OCI-LY1 (cell line): ENCODE measurements around the gene ACVR1B.

Experiments used
- H2AFZ ChIP-seq: fragments of 200-600 bp; sonication (generic), shearing (Covaris generic); 2 replicates; pipeline ENCODE4 v1.6.0; 2014; ENCODE audit warnings: antibody characterized with exemption, mild to moderate bottlenecking, low read length
- H3F3A ChIP-seq: fragments of 200-600 bp; sonication (generic), shearing (Covaris generic); 2 replicates; pipeline ENCODE4 v1.6.0; 2014; ENCODE audit warnings: mild to moderate bottlenecking, antibody characterized with exemption, low read length, moderate library complexity; ENCODE audit not compliant: insufficient read depth
- H3K27ac ChIP-seq: fragments of 200-600 bp; sonication (generic); 2 replicates; pipeline ENCODE4 v1.5.1; 2014; ENCODE audit warnings: low read length, mixed run types, mild to moderate bottlenecking, low read depth; ENCODE audit not compliant: poor library complexity, severe bottlenecking
- H3K27me3 ChIP-seq: fragments of 200-600 bp; sonication (generic); 2 replicates; pipeline ENCODE4 v1.6.0; 2014; ENCODE audit warnings: antibody characterized with exemption, mild to moderate bottlenecking, low read length, moderate library complexity; ENCODE audit not compliant: insufficient read depth
- H3K36me3 ChIP-seq: fragments of 200-600 bp; sonication (generic); 2 replicates; pipeline ENCODE4 v1.6.1; 2014; ENCODE audit warnings: mild to moderate bottlenecking, antibody characterized with exemption, low read length, moderate library complexity, mixed read lengths; ENCODE audit not compliant: insufficient read depth
- H3K4me1 ChIP-seq: fragments of 200-600 bp; sonication (generic); 2 replicates; pipeline ENCODE4 v1.5.1; 2014; ENCODE audit warnings: mild to moderate bottlenecking, low read length, moderate library complexity; ENCODE audit not compliant: insufficient read depth, severe bottlenecking
- H3K4me2 ChIP-seq: fragments of 200-600 bp; sonication (generic), shearing (Covaris generic); 2 replicates; pipeline ENCODE4 v1.6.1; 2014; ENCODE audit warnings: low read length
- H3K4me3 ChIP-seq: fragments of 200-600 bp; sonication (generic); 2 replicates; pipeline ENCODE4 v1.5.1; 2014; ENCODE audit warnings: low read length, low read depth, mild to moderate bottlenecking, mixed read lengths; ENCODE audit not compliant: poor library complexity, severe bottlenecking
- H3K79me2 ChIP-seq: fragments of 200-600 bp; shearing (Covaris generic); 2 replicates; pipeline ENCODE4 v1.6.1; 2016; ENCODE audit warnings: mixed run types, low read length, mixed read lengths; ENCODE audit not compliant: insufficient read depth
- H3K9ac ChIP-seq: fragments of 200-600 bp; sonication (generic), shearing (Covaris generic); 2 replicates; pipeline ENCODE4 v1.6.1; 2014; ENCODE audit warnings: mild to moderate bottlenecking, low read length, mixed read lengths
- H3K9me2 ChIP-seq: fragments of 200-600 bp; sonication (generic), shearing (Covaris generic); 2 replicates; pipeline ENCODE4 v1.6.1; 2014; ENCODE audit warnings: low read depth, mild to moderate bottlenecking, low read length, mixed read lengths
- H3K9me3 ChIP-seq: fragments of 200-600 bp; shearing (Covaris generic); 2 replicates; pipeline ENCODE4 v1.6.1; 2014; ENCODE audit warnings: low read length, mixed read lengths
- H4K20me1 ChIP-seq: fragments of 200-600 bp; sonication (generic), shearing (Covaris generic); 2 replicates; pipeline ENCODE4 v1.6.0; 2016; ENCODE audit warnings: mild to moderate bottlenecking, low read length; ENCODE audit not compliant: insufficient read depth
- EZH2 ChIP-seq: fragments of 200-600 bp; sonication (generic), shearing (Covaris generic); IDR thresholded peaks from 2 replicates; pipeline ENCODE4 v1.8.0; 2017; ENCODE audit warnings: borderline replicate concordance, mixed run types, mild to moderate bottlenecking, antibody characterized with exemption, low read length, moderate library complexity, mixed read lengths
- TF ChIP-seq, protein P1 (sequence below): fragments of 200-600 bp; sonication (generic), shearing (Covaris generic); IDR thresholded peaks from 2 replicates; pipeline ENCODE4 v1.5.1; 2017; ENCODE audit warnings: mild to moderate bottlenecking, antibody characterized with exemption, low read length, moderate library complexity, mixed read lengths

Gene ACVR1B

GRCh38 chr12:51984657-51985056 lies 33.2 kb downstream of the ACVR1B start:
- H3F3A ChIP-seq = no peaks in the 10 kb centered on the region
- no peaks in the 10 kb centered on the region for H3K27me3 ChIP-seq
- H3K9me2 ChIP-seq = no peaks in the 10 kb centered on the region
- H3K4me1 ChIP-seq = peaks cover 4% of the 10 kb centered on the region
- H3K27ac ChIP-seq = no peak overlapping the region
- TF ChIP-seq, protein P1, sequence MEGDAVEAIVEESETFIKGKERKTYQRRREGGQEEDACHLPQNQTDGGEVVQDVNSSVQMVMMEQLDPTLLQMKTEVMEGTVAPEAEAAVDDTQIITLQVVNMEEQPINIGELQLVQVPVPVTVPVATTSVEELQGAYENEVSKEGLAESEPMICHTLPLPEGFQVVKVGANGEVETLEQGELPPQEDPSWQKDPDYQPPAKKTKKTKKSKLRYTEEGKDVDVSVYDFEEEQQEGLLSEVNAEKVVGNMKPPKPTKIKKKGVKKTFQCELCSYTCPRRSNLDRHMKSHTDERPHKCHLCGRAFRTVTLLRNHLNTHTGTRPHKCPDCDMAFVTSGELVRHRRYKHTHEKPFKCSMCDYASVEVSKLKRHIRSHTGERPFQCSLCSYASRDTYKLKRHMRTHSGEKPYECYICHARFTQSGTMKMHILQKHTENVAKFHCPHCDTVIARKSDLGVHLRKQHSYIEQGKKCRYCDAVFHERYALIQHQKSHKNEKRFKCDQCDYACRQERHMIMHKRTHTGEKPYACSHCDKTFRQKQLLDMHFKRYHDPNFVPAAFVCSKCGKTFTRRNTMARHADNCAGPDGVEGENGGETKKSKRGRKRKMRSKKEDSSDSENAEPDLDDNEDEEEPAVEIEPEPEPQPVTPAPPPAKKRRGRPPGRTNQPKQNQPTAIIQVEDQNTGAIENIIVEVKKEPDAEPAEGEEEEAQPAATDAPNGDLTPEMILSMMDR = no peak
- TF ChIP-seq EZH2 = no peak
- no peak overlapping the region for H3K4me2 ChIP-seq
- no peaks in the 10 kb centered on the region for H3K9me3 ChIP-seq
- no peaks in the 10 kb centered on the region for H3K79me2 ChIP-seq
- H3K9ac ChIP-seq = no peak overlapping the region
- H4K20me1 ChIP-seq = no peaks in the 10 kb centered on the region
- no peak overlapping the region for H2AFZ ChIP-seq
- 0 out of 2 replicates have a peak, but pooled peaks cover 4% of the 10 kb centered on the region for H3K36me3 ChIP-seq
- H3K4me3 ChIP-seq = no peak overlapping the region

GRCh38 chr12:51985154-51985835 lies 33.8 kb downstream of the ACVR1B start:
- no peaks in the 10 kb centered on the region for H3K9me3 ChIP-seq
- no peak overlapping the region for H3K27ac ChIP-seq
- no peaks in the 10 kb centered on the region for H3F3A ChIP-seq
- H3K4me3 ChIP-seq = no peak overlapping the region
- no peak for TF ChIP-seq EZH2
- TF ChIP-seq, protein P1 = no peak
- H3K9me2 ChIP-seq = no peaks in the 10 kb centered on the region
- no peaks in the 10 kb centered on the region for H3K79me2 ChIP-seq
- H3K4me1 ChIP-seq = peaks cover 4% of the 10 kb centered on the region
- H4K20me1 ChIP-seq = no peaks in the 10 kb centered on the region
- H3K9ac ChIP-seq = no peak overlapping the region
- no peak overlapping the region for H3K4me2 ChIP-seq
- no peak overlapping the region for H2AFZ ChIP-seq
- H3K36me3 ChIP-seq = 0 out of 2 replicates have a peak, but pooled peaks cover 4% of the 10 kb centered on the region
- no peaks in the 10 kb centered on the region for H3K27me3 ChIP-seq

- Histone ChIP-seq H2AFZ (no peak overlapping the region), H3K4me1 (no peaks in the 10 kb centered on the region), H3K4me3 (no peak overlapping the region), H3F3A (no peaks in the 10 kb centered on the region), H3K9ac (no peak overlapping the region), H3K4me2 (no peak overlapping the region), H3K27ac (no peak overlapping the region), H3K36me3 (0 out of 2 replicates have a peak, but pooled peaks cover 4% of the 10 kb centered on the region), H3K79me2 (no peaks in the 10 kb centered on the region), H4K20me1 (no peaks in the 10 kb centered on the region), H3K27me3 (no peaks in the 10 kb centered on the region), H3K9me3 (no peaks in the 10 kb centered on the region), H3K9me2 (no peaks in the 10 kb centered on the region)
- no peak for TF ChIP-seq EZH2
- TF ChIP-seq, protein P1 = no peak
These were observed 35.3 kb downstream of the ACVR1B start for GRCh38 chr12:51986834-51987233.
